Erythroblast (primary cell): ENCODE results near the gene ALDH1A1.

ENCODE experiments used
- GATA1 ChIP-seq: IDR thresholded peaks from 2 replicates; pipeline ENCODE4 v1.6.1; 2011; ENCODE audit warnings: low read depth, mild to moderate bottlenecking, control low read depth, low read length, moderate library complexity
- POLR2A ChIP-seq: IDR thresholded peaks from 2 replicates; pipeline ENCODE4 v1.6.1; 2011; ENCODE audit warnings: mild to moderate bottlenecking, low read length

- TF ChIP-seq POLR2A (no peak), GATA1 (no peak)
Measured at GRCh38 chr9:72942451-72942850, 10.4 kb downstream of the ALDH1A1 start.
